ENCODE results near the gene FCHSD2.
"Not testable (repeated sequence)": the region's sequence is repeated elsewhere in the genome, so short reads cannot be mapped to it uniquely, and the experiment has no call there.

FCHSD2 gene

DNA sequence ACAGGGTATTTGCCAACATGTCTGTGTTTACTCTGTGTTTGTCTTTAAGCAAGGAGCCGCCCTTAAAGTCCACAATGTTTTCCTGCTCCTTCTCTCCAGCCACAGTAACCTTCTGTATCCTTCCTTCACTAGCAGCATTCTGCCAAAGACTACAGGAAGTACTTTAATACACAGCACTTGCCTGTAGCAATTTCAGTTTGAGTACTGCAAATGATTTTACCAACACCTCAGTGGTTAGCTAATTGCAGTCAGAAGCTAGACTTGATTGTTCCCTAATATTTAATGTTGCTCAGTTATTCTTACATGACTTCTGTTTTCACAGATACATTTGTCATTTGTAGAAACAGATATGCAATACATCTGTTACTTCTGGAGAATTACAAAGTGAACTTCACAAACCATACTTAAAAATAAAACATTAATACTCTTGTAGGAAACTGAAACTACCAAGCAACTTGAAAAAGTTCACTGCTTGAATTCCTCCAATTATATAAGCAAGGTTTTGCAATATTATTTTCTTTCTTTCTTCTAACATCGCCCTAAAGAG is 69.1 kb downstream of the FCHSD2 start:
- FAIRE-seq, result peak; percentile 94
- no peak for DNase-seq (ENCODE audit: insufficient read length, low spot score)

- FAIRE-seq (peak; percentile 75), DNase-seq (ENCODE audit: insufficient read length, low spot score) (peak; percentile 15)
Observed at GRCh38 chr11:73070653-73071052, 71.5 kb downstream of the FCHSD2 start.

DNA sequence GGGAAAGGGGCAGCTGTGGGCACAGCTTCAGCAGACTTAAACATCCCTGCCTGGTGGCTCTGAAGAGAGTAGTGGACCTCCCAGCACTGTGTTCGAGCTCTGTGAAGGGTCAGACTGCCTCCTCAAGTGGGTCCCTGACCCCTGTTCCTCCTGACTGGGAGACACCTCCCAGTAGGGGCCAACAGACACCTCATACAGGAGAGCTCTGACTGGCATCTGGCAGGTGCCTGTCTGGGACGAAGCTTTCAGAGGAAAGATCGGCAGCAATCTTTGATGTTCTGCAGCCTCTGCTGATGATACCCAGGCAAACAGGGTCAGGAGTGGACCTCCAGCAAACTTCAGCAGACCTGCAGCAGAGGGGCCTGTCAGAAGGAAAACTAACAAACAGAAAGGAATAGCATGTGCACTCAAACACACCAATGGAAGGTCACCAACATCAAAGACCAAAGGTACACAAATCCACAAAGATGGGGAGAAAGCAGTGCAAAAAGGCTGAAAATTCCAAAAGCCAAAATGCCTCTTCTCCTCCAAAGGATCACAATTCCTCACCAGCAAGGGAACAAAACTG is 80.2 kb downstream of the FCHSD2 start:
- FAIRE-seq; DNase-seq (ENCODE audit: insufficient read length, low spot score): not testable (repeated sequence)

- DNase-seq (ENCODE audit: insufficient read length, low spot score); FAIRE-seq: not testable (repeated sequence)
Observed at GRCh38 chr11:73061434-73061833, 80.7 kb downstream of the FCHSD2 start.

DNA sequence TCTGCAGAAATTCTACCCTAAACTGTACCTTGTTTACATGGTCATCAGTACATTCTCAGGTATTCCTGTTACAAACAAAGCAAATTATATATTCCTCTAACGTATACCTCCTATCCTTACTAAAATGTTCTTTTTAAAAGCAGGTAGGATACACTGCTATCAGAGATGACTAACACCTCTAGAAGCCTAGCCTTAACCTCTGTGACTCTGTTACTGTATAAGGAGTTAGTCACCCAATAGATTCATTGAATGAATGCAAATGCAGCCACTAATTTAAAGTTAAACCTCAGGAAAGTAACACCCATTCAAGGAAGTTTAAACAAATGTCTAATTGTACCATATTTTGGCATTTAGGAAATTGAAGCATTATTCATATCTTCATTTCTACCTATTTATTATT is 82.2 kb downstream of the FCHSD2 start:
- FAIRE-seq, result no peak
- DNase-seq (ENCODE audit: insufficient read length, low spot score), result no peak

DNA sequence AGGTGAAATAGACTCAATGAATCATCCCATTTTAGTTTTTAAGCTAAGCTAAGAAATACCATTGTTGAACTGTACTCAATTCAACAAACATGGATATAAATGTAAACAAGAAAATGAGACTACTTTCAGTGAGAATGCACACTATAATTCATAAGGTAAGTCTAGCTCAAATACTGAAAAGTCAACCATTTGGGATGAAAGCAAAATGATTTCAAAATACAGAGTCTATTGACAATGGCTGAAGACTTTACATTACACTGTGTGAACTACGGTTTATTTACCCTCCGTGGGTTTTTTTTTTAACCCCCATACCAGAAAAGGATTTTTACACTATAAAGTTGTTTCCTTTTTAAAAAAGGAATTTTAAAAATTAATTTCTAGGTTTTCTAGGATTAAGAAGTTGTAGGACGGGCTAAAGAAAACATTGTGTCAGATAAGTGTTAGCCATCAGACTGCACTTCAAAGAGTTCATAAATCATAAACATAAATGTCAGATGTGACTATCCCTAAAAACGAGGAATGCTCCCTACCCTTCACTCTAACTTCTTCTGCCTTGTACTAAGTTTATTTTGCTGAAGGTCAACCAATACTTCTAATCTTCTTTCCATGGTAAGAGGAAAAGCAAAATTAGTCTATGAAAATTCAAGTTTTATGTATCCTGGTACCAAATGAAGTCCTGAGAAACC is 83.0 kb downstream of the FCHSD2 start:
- DNase-seq (ENCODE audit: insufficient read length, low spot score) (no peak), FAIRE-seq (no peak)

DNA sequence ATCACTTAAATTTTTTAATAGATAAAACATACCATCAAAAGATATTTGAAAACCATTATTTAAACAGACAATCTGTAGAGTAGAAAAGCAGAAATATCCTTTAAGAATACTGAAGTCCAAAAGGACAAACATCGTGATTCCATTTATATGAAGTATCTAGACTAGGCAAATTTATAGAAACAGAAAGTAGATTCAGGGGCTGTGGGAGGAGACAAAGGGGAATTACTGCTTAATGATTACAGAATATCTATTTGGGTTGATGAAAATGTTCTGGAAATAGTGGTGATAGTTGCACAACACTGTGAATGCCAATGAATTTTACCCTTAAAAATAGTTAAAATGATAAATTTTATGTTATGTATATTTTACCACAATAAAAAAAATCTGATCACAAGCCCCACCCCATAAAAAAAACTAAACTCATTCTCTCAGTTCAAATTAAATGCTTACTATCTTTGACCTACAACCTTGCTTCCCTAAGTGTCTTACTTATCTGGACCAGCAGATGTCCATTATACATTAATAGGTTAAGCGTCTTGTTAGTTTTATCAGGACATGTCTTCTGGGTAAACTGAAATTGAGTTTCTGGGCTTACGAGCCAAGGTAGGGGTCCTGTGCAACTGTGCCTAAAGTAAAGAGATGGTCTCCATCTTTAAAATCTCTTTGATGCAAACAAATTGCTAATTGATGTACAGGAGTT is 86.3 kb downstream of the FCHSD2 start:
- FAIRE-seq, result peak; percentile 33
- DNase-seq (ENCODE audit: insufficient read length, low spot score), result no peak

DNA sequence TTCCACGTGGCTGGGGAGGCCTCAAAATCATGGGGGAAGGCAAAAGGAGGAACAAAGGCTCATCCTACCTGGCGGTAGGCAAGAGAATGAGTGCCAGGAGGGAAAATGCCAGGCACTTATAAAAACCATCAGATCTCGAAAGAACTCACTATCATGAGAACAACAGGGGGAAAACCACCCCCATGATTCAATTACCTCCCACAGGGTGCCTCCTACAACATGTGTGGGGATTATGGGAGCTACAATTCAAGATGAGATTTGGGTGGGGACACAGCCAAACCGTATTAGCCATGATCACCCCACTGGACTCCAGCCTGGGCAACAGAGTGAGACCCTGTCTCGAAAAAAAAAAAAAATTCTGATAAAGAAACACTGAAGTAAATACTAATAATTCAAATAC is 87.1 kb downstream of the FCHSD2 start:
- DNase-seq (ENCODE audit: insufficient read length, low spot score), result no peak

DNA sequence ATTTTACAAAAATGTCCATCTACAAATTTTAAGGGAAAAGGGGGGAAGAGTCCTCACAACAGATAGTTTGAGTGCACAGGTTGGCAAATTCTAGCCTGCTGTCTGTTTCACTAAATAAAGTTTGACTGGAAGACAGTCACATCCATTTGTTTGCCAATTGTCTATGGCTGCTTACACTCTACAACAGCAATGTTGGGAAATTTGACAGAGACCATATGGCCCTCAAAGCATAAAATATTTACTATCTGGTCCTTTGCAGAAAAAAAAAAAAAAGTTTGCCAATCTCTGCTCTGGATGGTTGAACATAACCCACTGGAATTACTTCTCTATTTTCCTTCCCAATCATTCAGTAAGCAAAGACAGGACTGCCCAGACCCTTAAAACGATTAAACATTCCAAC is 88.2 kb downstream of the FCHSD2 start:
- no peak for DNase-seq (ENCODE audit: insufficient read length, low spot score)
- FAIRE-seq, result no peak

More for the DNA sequence above, 87.1 kb downstream of the FCHSD2 start:
- no peak for FAIRE-seq

DNA sequence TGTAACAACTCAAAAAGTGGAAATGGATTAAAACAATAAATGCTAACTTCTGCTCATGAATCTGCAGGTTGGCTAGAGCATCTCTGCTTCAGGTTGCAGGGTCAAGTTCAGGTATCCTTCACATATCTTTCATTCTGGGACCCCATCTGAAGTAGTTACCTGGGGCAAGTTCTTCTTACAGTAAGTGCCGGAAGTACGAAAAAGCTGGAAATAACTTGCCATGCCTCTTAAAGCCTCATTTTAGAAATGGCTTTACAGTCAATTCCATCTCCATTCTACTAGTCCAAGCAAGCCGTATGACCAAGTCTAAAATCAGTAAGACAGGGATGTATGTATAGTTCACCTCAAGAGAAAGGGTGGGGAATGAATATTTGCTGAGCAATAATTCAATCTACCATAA is 93.7 kb downstream of the FCHSD2 start:
- no peak for DNase-seq (ENCODE audit: insufficient read length, low spot score)
- FAIRE-seq, result no peak

DNA sequence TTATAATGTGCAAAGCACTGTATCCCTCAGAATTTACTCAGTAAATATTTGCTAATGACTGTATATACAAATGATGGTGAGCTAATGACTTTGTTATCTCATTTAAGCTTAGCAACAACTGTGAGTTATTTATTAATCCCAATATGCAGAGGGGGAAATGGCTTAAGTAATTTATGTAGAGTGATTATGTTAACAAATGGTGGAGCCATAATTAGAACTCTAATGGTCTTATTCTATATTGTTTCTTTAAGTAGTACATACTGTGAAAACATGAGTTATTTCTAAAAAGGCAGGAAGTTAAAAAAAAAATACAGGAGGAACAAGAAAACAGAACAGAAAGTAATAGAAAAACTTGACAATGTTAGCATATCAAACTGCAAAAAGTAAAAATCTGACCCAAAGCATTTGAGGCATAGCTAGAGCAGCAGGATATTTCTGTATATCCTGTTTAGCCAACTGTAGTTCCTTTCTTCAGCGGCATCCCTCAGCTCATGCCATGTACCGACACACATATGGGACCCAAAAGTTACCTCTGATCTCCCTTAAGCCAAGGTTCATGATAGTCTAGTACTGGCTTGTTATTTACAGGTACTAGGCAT is 94.2 kb downstream of the FCHSD2 start:
- DNase-seq (ENCODE audit: insufficient read length, low spot score) (peak; percentile 21), FAIRE-seq (peak; percentile 98)

GRCh38 chr11:73040046-73040445 is 102.1 kb downstream of the FCHSD2 start:
- no peak for FAIRE-seq
- DNase-seq (ENCODE audit: insufficient read length, low spot score), result no peak

- DNase-seq (ENCODE audit: insufficient read length, low spot score) (no peak), FAIRE-seq (no peak)
Observed at GRCh38 chr11:73034777-73035176, 107.3 kb downstream of the FCHSD2 start.

DNA sequence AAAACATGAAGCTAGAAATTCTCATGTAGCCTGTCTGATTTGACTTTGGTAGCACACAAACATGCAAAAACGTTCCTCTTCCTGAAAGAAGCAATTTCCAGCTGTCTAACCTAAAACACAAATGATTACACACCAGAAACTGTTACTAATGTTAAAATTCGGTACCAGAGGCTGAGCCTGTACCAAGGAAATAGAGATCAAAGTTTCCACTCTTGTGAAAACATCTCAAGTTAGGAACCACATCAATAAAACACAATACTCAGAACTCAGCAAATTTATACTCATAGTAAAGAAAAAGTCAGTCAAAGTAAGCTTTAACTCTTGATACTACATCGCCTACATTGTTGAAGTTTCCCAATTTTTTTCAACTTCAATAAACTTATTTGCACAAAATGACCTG is 107.8 kb downstream of the FCHSD2 start:
- FAIRE-seq, result no peak
- no peak for DNase-seq (ENCODE audit: insufficient read length, low spot score)

- DNase-seq (ENCODE audit: insufficient read length, low spot score) (no peak), FAIRE-seq (no peak)
Observed at GRCh38 chr11:73030130-73030529, 112.0 kb downstream of the FCHSD2 start.

GRCh38 chr11:73029403-73029802 is 112.7 kb downstream of the FCHSD2 start:
- FAIRE-seq (peak; percentile 21), DNase-seq (ENCODE audit: insufficient read length, low spot score) (no peak)

- FAIRE-seq (peak; percentile 23), DNase-seq (ENCODE audit: insufficient read length, low spot score) (no peak)
Observed at GRCh38 chr11:73028611-73029010, 113.5 kb downstream of the FCHSD2 start.

GRCh38 chr11:73027840-73028239 is 114.3 kb downstream of the FCHSD2 start:
- not testable (repeated sequence) for FAIRE-seq; DNase-seq (ENCODE audit: insufficient read length, low spot score)

GRCh38 chr11:73024639-73025038 is 117.5 kb downstream of the FCHSD2 start:
- no peak for FAIRE-seq
- no peak for DNase-seq (ENCODE audit: insufficient read length, low spot score)

DNA sequence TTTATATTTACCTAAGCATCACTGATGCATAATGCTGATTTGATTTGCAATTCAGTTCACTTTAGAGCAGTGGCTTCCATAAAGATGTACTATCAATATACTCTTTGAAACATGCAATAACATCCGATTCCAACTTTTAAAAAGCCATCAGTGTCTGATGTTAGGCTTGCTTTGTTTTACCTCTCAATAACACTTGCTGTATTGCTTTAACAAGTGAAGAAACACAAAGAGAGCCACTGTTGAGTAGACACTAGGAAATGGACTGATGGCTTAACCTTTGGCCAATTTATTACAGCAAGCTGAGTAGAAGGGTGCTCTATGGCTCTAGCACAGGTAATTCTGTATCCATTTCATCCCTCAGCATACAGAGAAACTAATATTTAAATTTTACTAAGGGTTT is 122.1 kb downstream of the FCHSD2 start:
- peak; percentile 80 for FAIRE-seq
- DNase-seq (ENCODE audit: insufficient read length, low spot score), result no peak

DNA sequence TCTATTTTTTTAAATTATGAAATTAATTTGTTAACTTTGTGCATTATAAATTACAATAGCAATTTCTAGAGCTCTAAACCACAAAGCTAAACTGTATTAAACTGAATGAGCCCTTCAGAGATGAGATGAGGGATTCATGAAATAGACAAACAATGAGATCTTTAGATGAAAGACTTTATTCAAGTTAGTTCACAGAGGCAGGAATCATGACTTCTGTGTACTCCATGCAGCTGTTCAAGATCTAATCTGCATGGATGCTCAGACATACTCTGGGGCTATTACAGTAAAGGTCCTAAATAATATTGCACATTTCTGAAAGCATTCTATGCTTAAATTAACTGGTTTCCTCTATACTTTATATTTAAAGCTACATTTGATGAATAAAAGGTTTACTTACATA is 122.7 kb downstream of the FCHSD2 start:
- FAIRE-seq (no peak), DNase-seq (ENCODE audit: insufficient read length, low spot score) (no peak)
